HepG2 (cell line): Measurements from ENCODE around the gene RANBP2. TPM values are rescaled to one million over a fixed set of nuclear protein-coding genes. Genes with fewer than 3 reads are reported as not detected.

Experiments
- CBX2 ChIP-seq, 2 experiments: fragments of 200-600 bp in 1 of 2; sonication (generic); formaldehyde crosslinking in 1 of 2; IDR thresholded peaks; 2 replicates each; pipeline versions ENCODE4 v1.7.0 to v1.8.1; 2018 to 2022; ENCODE audit warnings: low read depth in 2 of 2, low read length in 1 of 2, mild to moderate bottlenecking in 1 of 2, missing genetic modification reagents in 1 of 2
- GTF2F1 ChIP-seq: fragments of 150-350 bp; IDR thresholded peaks from 2 replicates; pipeline ENCODE4 v1.6.1; 2014; ENCODE audit warnings: low read length
- HNF4G ChIP-seq, 2 experiments: sonication (generic) in 1 of 2; formaldehyde crosslinking in 1 of 2; IDR thresholded peaks; 2 replicates each; pipeline versions ENCODE4 v1.4.0 to v1.6.1; 2011 to 2020; ENCODE audit warnings: borderline replicate concordance in 2 of 2, low read depth in 2 of 2, mild to moderate bottlenecking in 2 of 2, low read length in 1 of 2, missing genetic modification reagents in 1 of 2, moderate library complexity in 1 of 2
- KLF6 ChIP-seq: IDR thresholded peaks from 2 replicates; pipeline ENCODE4 v1.8.0; 2016; ENCODE audit warnings: missing biosample characterization, missing genetic modification reagents
- MBD4 ChIP-seq: IDR thresholded peaks from 2 replicates; pipeline ENCODE4 v1.6.1; 2012; ENCODE audit warnings: low read length, inconsistent platforms, borderline replicate concordance
- PLRG1 ChIP-seq: fragments of 450-650 bp; conservative IDR thresholded peaks from 2 replicates; pipeline ENCODE4 v1.6.1; 2016
- SP5 ChIP-seq: IDR thresholded peaks from 2 replicates; pipeline ENCODE4 v1.6.1; 2016; ENCODE audit warnings: low read depth, borderline replicate concordance
- STAT5B ChIP-seq: sonication (generic); formaldehyde crosslinking; IDR thresholded peaks from 2 replicates; pipeline ENCODE4 v1.4.0; 2020; ENCODE audit warnings: missing genetic modification reagents
- ZBTB7A ChIP-seq: sonication (generic); formaldehyde crosslinking; IDR thresholded peaks from 2 replicates; pipeline ENCODE4 v1.8.0; 2022; ENCODE audit warnings: mild to moderate bottlenecking, missing genetic modification reagents
- ZFX ChIP-seq: sonication (generic); formaldehyde crosslinking; IDR thresholded peaks from 2 replicates; pipeline ENCODE4 v1.4.0; 2020; ENCODE audit warnings: mild to moderate bottlenecking, low read depth, missing genetic modification reagents, moderate library complexity
- ZKSCAN8 ChIP-seq: IDR thresholded peaks from 2 replicates; pipeline ENCODE4 v1.6.1; 2016; ENCODE audit warnings: borderline replicate concordance, missing genetic modification reagents, missing compliant biosample characterization
- ZMYM4 ChIP-seq: sonication (generic); formaldehyde crosslinking; IDR thresholded peaks from 2 replicates; pipeline ENCODE4 v1.8.1; 2023; ENCODE audit warnings: mild to moderate bottlenecking, missing genetic modification reagents
- ZNF230 ChIP-seq: sonication (generic); formaldehyde crosslinking; IDR thresholded peaks from 2 replicates; pipeline ENCODE4 v1.4.0; 2020; ENCODE audit warnings: mild to moderate bottlenecking, missing genetic modification reagents
- ZNF430 ChIP-seq: sonication (generic); formaldehyde crosslinking; IDR thresholded peaks from 2 replicates; pipeline ENCODE4 v1.9.0; 2021; ENCODE audit warnings: mild to moderate bottlenecking, missing genetic modification reagents
- ZNF543 ChIP-seq: sonication (generic); formaldehyde crosslinking; IDR thresholded peaks from 2 replicates; pipeline ENCODE4 v1.4.0; 2020; ENCODE audit warnings: mild to moderate bottlenecking, missing genetic modification reagents
- ZNF552 ChIP-seq: sonication (generic); formaldehyde crosslinking; IDR thresholded peaks from 2 replicates; pipeline ENCODE4 v1.9.0; 2022; ENCODE audit warnings: missing genetic modification reagents, mild to moderate bottlenecking, borderline replicate concordance
- ZNF768 ChIP-seq: sonication (generic); formaldehyde crosslinking; IDR thresholded peaks from 2 replicates; pipeline ENCODE4 v1.4.0; 2020; ENCODE audit warnings: missing genetic modification reagents
- ZNF776 ChIP-seq: sonication (generic); formaldehyde crosslinking; IDR thresholded peaks from 2 replicates; pipeline ENCODE4 v1.4.0; 2020; ENCODE audit warnings: mild to moderate bottlenecking, missing genetic modification reagents
- ZNF879 ChIP-seq: sonication (generic); formaldehyde crosslinking; IDR thresholded peaks from 2 replicates; pipeline ENCODE4 v1.8.1; 2023; ENCODE audit warnings: missing genetic modification reagents
- polyA plus RNA-seq, 8 experiments: library from polyadenylated mRNA; depleted of rRNA in 3 of 8; stranded (reverse) in 7 of 8; unstranded in 1 of 8; fragments of >200 nt; fragmentation: Illumina TruSeq in 4 of 8; extraction: Trizol in 4 of 8; gene quantifications; 2 replicates each; pipeline versions ENCODE4 v1.2.1 to v1.2.3, GENCODE V29; 2011 to 2016; ENCODE audit warnings: low read depth in 4 of 8, missing spikeins in 1 of 8, mixed read lengths in 1 of 8; ENCODE audit not compliant: insufficient read depth in 1 of 8
- total RNA-seq, 5 experiments: library from RNA; depleted of rRNA; stranded (reverse); fragments of >200 nt; fragmentation: Illumina TruSeq; extraction: Trizol; gene quantifications; 2 replicates each; pipeline ENCODE4 v1.2.3, GENCODE V29; 2016; ENCODE audit warnings: low read depth in 1 of 5
- TF ChIP-seq, protein P1 (sequence below): sonication (generic); formaldehyde crosslinking; IDR thresholded peaks from 2 replicates; pipeline ENCODE4 v1.4.0; 2020; ENCODE audit warnings: missing genetic modification reagents
- TF ChIP-seq, protein P2 (sequence below): sonication (generic); formaldehyde crosslinking; IDR thresholded peaks from 2 replicates; pipeline ENCODE4 v1.8.0; 2022; ENCODE audit warnings: missing genetic modification reagents, mild to moderate bottlenecking, borderline replicate concordance
- TF ChIP-seq, protein P3 (sequence below): sonication (generic); formaldehyde crosslinking; conservative IDR thresholded peaks from 2 replicates; pipeline ENCODE4 v1.4.0; 2020; ENCODE audit warnings: missing genetic modification reagents
- TF ChIP-seq, protein P4 (sequence below): sonication (generic); formaldehyde crosslinking; conservative IDR thresholded peaks from 2 replicates; pipeline ENCODE4 v1.4.0; 2020; ENCODE audit warnings: missing genetic modification reagents

RANBP2 gene
- total and polyA plus RNA-seq, 2 of the 13 experiments (the other 11 are each of a cell fraction or from before 2014, with no cell fraction given), result 12.2 to 87.0 TPM

DNA sequence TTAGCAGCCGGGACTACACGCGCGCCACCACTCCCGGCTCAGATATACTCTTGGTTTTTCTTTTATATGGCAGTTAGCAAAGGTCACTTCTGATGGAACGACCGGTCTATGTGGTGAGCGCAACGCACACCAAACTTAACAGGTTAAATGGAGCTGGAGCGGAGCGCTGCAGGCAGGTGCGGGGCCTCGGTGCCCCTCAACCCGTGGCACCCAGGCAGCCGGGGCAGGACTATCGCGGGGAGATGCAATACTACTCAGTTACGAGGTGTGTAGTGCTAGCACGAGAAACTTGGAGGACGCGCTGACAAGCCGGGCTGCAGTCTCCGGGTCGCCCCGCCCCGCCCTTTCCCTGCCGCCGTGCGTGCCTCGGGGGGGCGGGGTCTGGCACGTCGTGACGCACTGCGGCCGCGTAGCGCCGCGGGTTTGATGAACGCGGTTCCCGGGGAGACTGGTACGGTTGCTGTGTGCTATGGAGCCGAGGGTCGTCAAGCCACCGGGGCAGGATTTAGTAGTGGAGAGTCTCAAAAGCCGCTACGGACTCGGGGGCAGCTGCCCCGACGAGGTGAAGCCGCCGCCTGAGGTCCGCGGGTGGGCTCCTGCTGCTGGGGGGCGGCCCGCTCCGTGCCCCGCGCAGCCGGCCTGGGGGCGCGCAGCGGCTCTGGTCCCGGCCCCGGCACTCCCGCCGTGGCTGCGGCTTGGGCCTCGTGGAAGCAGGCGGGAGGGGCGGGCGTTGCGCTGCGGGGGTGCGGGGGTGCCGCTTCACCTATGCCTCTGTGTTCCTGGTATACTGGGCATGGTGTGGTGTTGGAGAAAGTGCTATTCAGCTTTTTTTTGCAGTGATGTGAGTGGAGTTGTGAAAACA, 67.3 kb downstream of the RANBP2 start, which contains the start of gene CCDC138 (continued):
- TF ChIP-seq ZNF879 (CRISPR knock-in tag) (no peak; the same call in 1 of the 2 replicates), PLRG1 (no peak), ZBTB7A (peak; percentile 27; the same call in 1 of the 2 replicates), SP5 (CRISPR knock-in tag) (peak; percentile 85), GTF2F1 (no peak), CBX2 (IDR thresholded peaks at IDR 0.05; ENCODE audit: low read depth, low read length) (no peak), CBX2 (CRISPR knock-in tag; IDR thresholded peaks at IDR 0.05; ENCODE audit: low read depth) (no peak), ZFX (CRISPR knock-in tag) (peak; percentile 89), ZNF552 (CRISPR knock-in tag) (peak; percentile 90; the same call in 1 of the 2 replicates), ZNF430 (CRISPR knock-in tag) (peak; percentile 87; the same call in 1 of the 2 replicates), HNF4G (IDR thresholded peaks at IDR 0.05; ENCODE audit: borderline replicate concordance, low read depth, low read length) (no peak), HNF4G (CRISPR knock-in tag; IDR thresholded peaks at IDR 0.05; ENCODE audit: borderline replicate concordance, low read depth) (0 out of 2 replicates have a peak, but pooled peaks have one; percentile 34), ZNF230 (CRISPR knock-in tag) (no peak), KLF6 (peak; percentile 33; the same call in 1 of the 2 replicates), ZMYM4 (CRISPR knock-in tag) (peak; percentile 97), ZNF768 (CRISPR knock-in tag) (peak; percentile 57; the same call in 1 of the 2 replicates), MBD4 (no peak), ZKSCAN8 (CRISPR knock-in tag) (peak; percentile 49; the same call in 1 of the 2 replicates), ZNF776 (CRISPR knock-in tag) (peak; percentile 93), ZNF543 (CRISPR knock-in tag) (peak; percentile 65), STAT5B (CRISPR knock-in tag) (peak; percentile 38; the same call in 1 of the 2 replicates)
- TF ChIP-seq, protein P1, sequence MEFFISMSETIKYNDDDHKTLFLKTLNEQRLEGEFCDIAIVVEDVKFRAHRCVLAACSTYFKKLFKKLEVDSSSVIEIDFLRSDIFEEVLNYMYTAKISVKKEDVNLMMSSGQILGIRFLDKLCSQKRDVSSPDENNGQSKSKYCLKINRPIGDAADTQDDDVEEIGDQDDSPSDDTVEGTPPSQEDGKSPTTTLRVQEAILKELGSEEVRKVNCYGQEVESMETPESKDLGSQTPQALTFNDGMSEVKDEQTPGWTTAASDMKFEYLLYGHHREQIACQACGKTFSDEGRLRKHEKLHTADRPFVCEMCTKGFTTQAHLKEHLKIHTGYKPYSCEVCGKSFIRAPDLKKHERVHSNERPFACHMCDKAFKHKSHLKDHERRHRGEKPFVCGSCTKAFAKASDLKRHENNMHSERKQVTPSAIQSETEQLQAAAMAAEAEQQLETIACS, result peak; percentile 66
- TF ChIP-seq, protein P2, sequence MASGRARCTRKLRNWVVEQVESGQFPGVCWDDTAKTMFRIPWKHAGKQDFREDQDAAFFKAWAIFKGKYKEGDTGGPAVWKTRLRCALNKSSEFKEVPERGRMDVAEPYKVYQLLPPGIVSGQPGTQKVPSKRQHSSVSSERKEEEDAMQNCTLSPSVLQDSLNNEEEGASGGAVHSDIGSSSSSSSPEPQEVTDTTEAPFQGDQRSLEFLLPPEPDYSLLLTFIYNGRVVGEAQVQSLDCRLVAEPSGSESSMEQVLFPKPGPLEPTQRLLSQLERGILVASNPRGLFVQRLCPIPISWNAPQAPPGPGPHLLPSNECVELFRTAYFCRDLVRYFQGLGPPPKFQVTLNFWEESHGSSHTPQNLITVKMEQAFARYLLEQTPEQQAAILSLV (CRISPR knock-in tag), result peak; percentile 92; the same call in 1 of the 2 replicates
- TF ChIP-seq, protein P3, sequence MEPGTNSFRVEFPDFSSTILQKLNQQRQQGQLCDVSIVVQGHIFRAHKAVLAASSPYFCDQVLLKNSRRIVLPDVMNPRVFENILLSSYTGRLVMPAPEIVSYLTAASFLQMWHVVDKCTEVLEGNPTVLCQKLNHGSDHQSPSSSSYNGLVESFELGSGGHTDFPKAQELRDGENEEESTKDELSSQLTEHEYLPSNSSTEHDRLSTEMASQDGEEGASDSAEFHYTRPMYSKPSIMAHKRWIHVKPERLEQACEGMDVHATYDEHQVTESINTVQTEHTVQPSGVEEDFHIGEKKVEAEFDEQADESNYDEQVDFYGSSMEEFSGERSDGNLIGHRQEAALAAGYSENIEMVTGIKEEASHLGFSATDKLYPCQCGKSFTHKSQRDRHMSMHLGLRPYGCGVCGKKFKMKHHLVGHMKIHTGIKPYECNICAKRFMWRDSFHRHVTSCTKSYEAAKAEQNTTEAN (CRISPR knock-in tag), result no peak
- TF ChIP-seq, protein P4, sequence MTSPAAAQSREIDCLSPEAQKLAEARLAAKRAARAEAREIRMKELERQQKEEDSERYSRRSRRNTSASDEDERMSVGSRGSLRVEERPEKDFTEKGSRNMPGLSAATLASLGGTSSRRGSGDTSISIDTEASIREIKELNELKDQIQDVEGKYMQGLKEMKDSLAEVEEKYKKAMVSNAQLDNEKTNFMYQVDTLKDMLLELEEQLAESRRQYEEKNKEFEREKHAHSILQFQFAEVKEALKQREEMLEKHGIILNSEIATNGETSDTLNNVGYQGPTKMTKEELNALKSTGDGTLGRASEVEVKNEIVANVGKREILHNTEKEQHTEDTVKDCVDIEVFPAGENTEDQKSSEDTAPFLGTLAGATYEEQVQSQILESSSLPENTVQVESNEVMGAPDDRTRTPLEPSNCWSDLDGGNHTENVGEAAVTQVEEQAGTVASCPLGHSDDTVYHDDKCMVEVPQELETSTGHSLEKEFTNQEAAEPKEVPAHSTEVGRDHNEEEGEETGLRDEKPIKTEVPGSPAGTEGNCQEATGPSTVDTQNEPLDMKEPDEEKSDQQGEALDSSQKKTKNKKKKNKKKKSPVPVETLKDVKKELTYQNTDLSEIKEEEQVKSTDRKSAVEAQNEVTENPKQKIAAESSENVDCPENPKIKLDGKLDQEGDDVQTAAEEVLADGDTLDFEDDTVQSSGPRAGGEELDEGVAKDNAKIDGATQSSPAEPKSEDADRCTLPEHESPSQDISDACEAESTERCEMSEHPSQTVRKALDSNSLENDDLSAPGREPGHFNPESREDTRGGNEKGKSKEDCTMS (CRISPR knock-in tag), result no peak
